GM23248 (cell line): ENCODE data around the gene SPTBN4. TPM values are rescaled to one million over a fixed set of nuclear protein-coding genes. Genes with fewer than 3 reads are reported as not detected.

Experiments used
- DNase-seq: peaks from one replicate; pipeline ENCODE4 v3.0.0-alpha.2; 2015
- H2AFZ ChIP-seq: fragments of 200-600 bp; sonication (generic); 2 replicates; pipeline ENCODE4 v1.6.1; 2016; ENCODE audit warnings: antibody characterized with exemption
- H3F3A ChIP-seq: fragments of 200-600 bp; sonication (generic); 2 replicates; pipeline ENCODE4 v1.6.1; 2016; ENCODE audit warnings: mild to moderate bottlenecking, antibody characterized with exemption, mixed run types; ENCODE audit not compliant: insufficient read depth
- H3K27ac ChIP-seq: fragments of 200-600 bp; sonication (generic); 2 replicates; pipeline ENCODE4 v1.5.1; 2016; ENCODE audit warnings: mild to moderate bottlenecking
- H3K27me3 ChIP-seq: fragments of 200-600 bp; sonication (generic); replicated peaks from 2 replicates; pipeline ENCODE4 v1.6.1; 2016; ENCODE audit warnings: mild to moderate bottlenecking; ENCODE audit not compliant: insufficient read depth
- H3K36me3 ChIP-seq: fragments of 200-600 bp; sonication (generic); 2 replicates; pipeline ENCODE4 v1.6.1; 2016; ENCODE audit warnings: low read depth, mild to moderate bottlenecking
- H3K4me1 ChIP-seq: fragments of 200-600 bp; sonication (generic); 2 replicates; pipeline ENCODE4 v1.6.1; 2016; ENCODE audit warnings: mild to moderate bottlenecking; ENCODE audit not compliant: insufficient read depth
- H3K4me2 ChIP-seq: fragments of 200-600 bp; sonication (generic); one replicate; pipeline ENCODE4 v1.6.1; 2016; ENCODE audit warnings: mild to moderate bottlenecking; ENCODE audit not compliant: unreplicated experiment
- H3K4me3 ChIP-seq: fragments of 200-600 bp; sonication (generic); 2 replicates; pipeline ENCODE4 v1.5.1; 2016; ENCODE audit warnings: mild to moderate bottlenecking
- H3K79me2 ChIP-seq: fragments of 200-600 bp; sonication (generic); 2 replicates; pipeline ENCODE4 v1.6.1; 2016; ENCODE audit warnings: mild to moderate bottlenecking; ENCODE audit not compliant: insufficient read depth
- H3K9ac ChIP-seq: fragments of 200-600 bp; sonication (generic); 2 replicates; pipeline ENCODE4 v1.6.1; 2016; ENCODE audit warnings: mild to moderate bottlenecking
- H3K9me2 ChIP-seq: fragments of 200-600 bp; sonication (generic); 2 replicates; pipeline ENCODE4 v1.6.1; 2016; ENCODE audit warnings: mixed run types, mild to moderate bottlenecking, moderate library complexity; ENCODE audit not compliant: insufficient read depth
- H3K9me3 ChIP-seq: fragments of 200-600 bp; sonication (generic); one replicate; pipeline ENCODE4 v1.6.1; 2017; ENCODE audit warnings: low read depth
- H4K20me1 ChIP-seq: fragments of 200-600 bp; sonication (generic); 2 replicates; pipeline ENCODE4 v1.6.0; 2016; ENCODE audit not compliant: insufficient read depth
- EZH2 ChIP-seq: fragments of 200-600 bp; sonication (generic); IDR thresholded peaks from 2 replicates; pipeline ENCODE4 v1.6.1; 2018; ENCODE audit warnings: antibody characterized with exemption, mild to moderate bottlenecking; ENCODE audit not compliant: insufficient read depth, poor library complexity, severe bottlenecking
- EZH2phosphoT487 ChIP-seq: fragments of 200-600 bp; sonication (generic); IDR thresholded peaks from 2 replicates; pipeline ENCODE4 v1.6.1; 2018; ENCODE audit warnings: antibody characterized with exemption, moderate library complexity, mild to moderate bottlenecking, low read depth; ENCODE audit not compliant: insufficient read depth
- WGBS, 2 experiments: methylation state at CpG; one replicate each; pipeline ENCODE4 v1.1.6; 2015 to 2017; ENCODE audit warnings: low lambda C conversion rate in 2 of 2, low coverage in 1 of 2; ENCODE audit errors: missing lambda C conversion rate in 2 of 2; 5-methylcytosine and 5-hydroxymethylcytosine counted together
- in situ Hi-C: fragments of 300-500 bp; cut with MboI; formaldehyde crosslinking; loops from 2 replicates; pipeline ENCODE4 v1.15.0; 2020
- polyA plus RNA-seq: library from polyadenylated mRNA; unstranded; fragments of >200 nt; fragmentation: Nextera tagmentation; extraction: Ambion mirVana; gene quantifications from 2 replicates; pipeline ENCODE4 v1.2.1, GENCODE V29; 2016
- total RNA-seq: library from RNA; depleted of rRNA; stranded (reverse); fragments of >200 nt; shearing (Covaris generic); gene quantifications from 2 replicates; pipeline ENCODE4 v1.2.3, GENCODE V29; 2014

Gene SPTBN4
- total and polyA plus RNA-seq, 2 experiments from 2014 or later: 0.69 to 2.1 TPM

DNA sequence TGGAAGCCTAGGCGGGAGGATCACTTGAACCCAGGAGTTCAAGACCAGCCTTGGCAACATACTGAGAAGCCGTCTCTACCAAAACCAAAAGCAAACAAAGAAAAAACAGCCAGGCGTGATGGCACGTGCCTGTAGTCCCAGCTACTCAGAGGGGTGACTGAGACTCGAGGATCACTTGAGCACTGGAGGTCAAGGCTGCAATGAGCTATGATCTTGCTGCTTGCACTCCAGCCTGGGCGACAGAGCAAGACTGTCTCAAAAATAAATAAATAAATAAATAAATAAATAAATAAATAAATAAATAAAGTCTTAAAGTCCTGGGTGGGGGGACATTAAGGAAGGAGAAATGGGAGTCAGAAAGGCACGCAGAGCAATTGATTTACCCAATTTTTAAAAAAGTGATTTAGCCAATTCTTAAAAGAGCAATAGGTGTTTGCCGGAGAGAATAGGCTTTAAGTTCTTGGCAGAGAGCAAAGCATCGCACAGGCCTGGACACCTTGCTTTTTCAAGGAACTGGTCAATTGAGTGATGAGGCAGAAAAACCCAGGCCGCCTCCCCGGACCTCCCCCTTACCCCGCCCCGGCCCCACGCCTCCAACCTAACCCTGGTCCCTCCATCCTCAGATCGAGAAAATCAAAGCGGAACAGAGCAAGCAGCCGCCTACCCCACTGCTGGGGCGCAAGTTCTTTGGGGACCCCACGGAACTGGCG is 100.4 kb downstream of the SPTBN4 start:
- Histone ChIP-seq H3K36me3 (no peaks in the 10 kb centered on the region), H3F3A (0 out of 2 replicates have a peak, but pooled peaks cover 4% of the 10 kb centered on the region), H2AFZ (peak overlapping the region; percentile 78), H3K9me3 (no peaks in the 10 kb centered on the region), H3K4me2 (peak overlapping the region; percentile 79), H3K79me2 (no peaks in the 10 kb centered on the region), H3K27me3 (0 out of 2 replicates have a peak, but pooled peaks cover 3% of the 10 kb centered on the region), H3K9ac (peak overlapping the region; percentile 10; the same call in 1 of the 2 replicates), H3K27ac (no peak overlapping the region), H3K4me3 (peak overlapping the region; percentile 64), H3K9me2 (no peaks in the 10 kb centered on the region), H4K20me1 (no peaks in the 10 kb centered on the region), H3K4me1 (no peaks in the 10 kb centered on the region)
- TF ChIP-seq EZH2phosphoT487 (no peak), EZH2 (no peak)
- in situ Hi-C loops: no loop called here
- 24 to 32% methylated on average over 16 to 20 of the region's 20 CpGs for WGBS, 2 experiments
- peak; percentile 38 for DNase-seq

GRCh38 chr19:40567750-40568494 is 101.1 kb downstream of the SPTBN4 start:
- H3K27ac ChIP-seq: no peak overlapping the region
- no peaks in the 10 kb centered on the region for H3K9me3 ChIP-seq
- WGBS, 2 experiments: 16 to 17% methylated on average over 58 to 59 of the region's 70 CpGs
- H3K9me2 ChIP-seq: no peaks in the 10 kb centered on the region
- H3K9ac ChIP-seq: peak overlapping the region; percentile 10; the same call in 1 of the 2 replicates
- DNase-seq: peak; percentile 35
- TF ChIP-seq EZH2phosphoT487: no peak
- no peak for TF ChIP-seq EZH2
- H2AFZ ChIP-seq: peak overlapping the region; percentile 78
- H3K4me3 ChIP-seq: peak overlapping the region; percentile 64
- H3K4me1 ChIP-seq: no peaks in the 10 kb centered on the region
- 0 out of 2 replicates have a peak, but pooled peaks cover 4% of the 10 kb centered on the region for H3F3A ChIP-seq
- H3K4me2 ChIP-seq: peak overlapping the region; percentile 79
- H3K27me3 ChIP-seq: 0 out of 2 replicates have a peak, but pooled peaks cover 3% of the 10 kb centered on the region
- H4K20me1 ChIP-seq: no peaks in the 10 kb centered on the region
- H3K79me2 ChIP-seq: no peaks in the 10 kb centered on the region
- in situ Hi-C loops: no loop called here
- no peaks in the 10 kb centered on the region for H3K36me3 ChIP-seq

DNA sequence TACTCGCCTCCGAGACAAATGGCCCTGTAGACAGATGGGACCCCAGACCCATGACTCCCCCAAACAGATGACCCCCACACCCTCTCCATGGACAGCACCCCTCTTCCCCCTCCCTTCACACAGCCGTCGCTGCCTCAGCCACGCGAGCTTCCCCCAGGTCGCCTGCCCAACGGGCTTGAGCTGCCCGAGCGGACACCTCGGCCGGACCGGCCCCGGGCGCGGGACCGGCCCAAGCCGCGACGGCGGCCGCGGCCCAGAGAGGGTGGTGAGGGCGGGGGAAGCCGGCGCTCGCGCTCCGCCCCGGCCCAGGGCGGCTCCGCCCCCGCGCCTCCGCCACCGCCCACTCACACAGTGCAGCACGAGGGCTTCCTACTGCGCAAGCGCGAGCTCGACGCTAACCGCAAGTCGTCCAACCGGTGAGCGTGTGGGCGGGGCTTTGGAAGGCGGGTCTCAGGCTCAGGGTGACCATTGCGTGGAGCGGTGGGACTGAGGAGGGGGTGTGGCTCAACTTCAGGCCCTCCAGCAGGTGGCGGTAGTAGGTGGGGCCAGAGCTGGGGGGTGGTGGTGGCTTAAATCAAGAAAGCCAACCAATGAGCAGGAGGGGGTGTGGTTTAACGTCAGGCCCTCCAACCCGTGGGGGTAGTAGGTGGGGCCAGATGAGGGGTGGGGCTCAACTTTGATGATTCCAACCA is 103.7 kb downstream of the SPTBN4 start:
- Histone ChIP-seq H3K9me3 (no peaks in the 10 kb centered on the region), H2AFZ (peak overlapping the region; percentile 80), H4K20me1 (no peaks in the 10 kb centered on the region), H3K4me1 (no peaks in the 10 kb centered on the region), H3K36me3 (no peaks in the 10 kb centered on the region), H3K9ac (peak overlapping the region; percentile 91), H3K4me2 (peak overlapping the region; percentile 79), H3F3A (0 out of 2 replicates have a peak, but pooled peaks cover 4% of the 10 kb centered on the region), H3K4me3 (peak overlapping the region; percentile 72), H3K79me2 (no peaks in the 10 kb centered on the region), H3K27ac (peak overlapping the region; percentile 92), H3K9me2 (no peaks in the 10 kb centered on the region), H3K27me3 (0 out of 2 replicates have a peak, but pooled peaks cover 3% of the 10 kb centered on the region)
- TF ChIP-seq EZH2phosphoT487: no peak
- TF ChIP-seq EZH2: no peak
- DNase-seq: peak; percentile 100
- in situ Hi-C loops: no loop called here
- 1% methylated on average over 18 to 36 of the region's 53 CpGs for WGBS, 2 experiments

DNA sequence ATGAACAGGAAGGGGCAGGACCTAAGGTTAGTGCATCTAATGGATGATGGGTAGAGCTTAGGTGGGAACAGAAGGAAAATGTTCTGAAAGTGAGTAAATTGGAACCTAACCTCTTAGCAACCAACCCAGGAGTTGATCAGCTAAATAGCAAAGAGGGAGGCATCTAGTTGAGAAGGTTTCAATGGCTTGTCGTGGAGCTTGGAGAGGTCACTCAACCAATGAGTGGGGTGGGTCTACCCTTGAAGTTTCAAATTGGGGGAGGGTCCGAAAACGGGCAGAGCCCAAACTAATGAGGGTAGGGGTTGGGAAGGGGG is 104.2 kb downstream of the SPTBN4 start:
- Histone ChIP-seq H3K9ac (no peak overlapping the region), H3F3A (0 out of 2 replicates have a peak, but pooled peaks cover 4% of the 10 kb centered on the region), H3K27me3 (0 out of 2 replicates have a peak, but pooled peaks cover 3% of the 10 kb centered on the region), H4K20me1 (no peaks in the 10 kb centered on the region), H3K4me3 (no peak overlapping the region), H3K9me2 (no peaks in the 10 kb centered on the region), H3K4me1 (no peaks in the 10 kb centered on the region), H2AFZ (peak overlapping the region; percentile 48), H3K36me3 (no peaks in the 10 kb centered on the region), H3K79me2 (no peaks in the 10 kb centered on the region), H3K27ac (no peak overlapping the region), H3K4me2 (no peak overlapping the region), H3K9me3 (no peaks in the 10 kb centered on the region)
- no peak for TF ChIP-seq EZH2
- TF ChIP-seq EZH2phosphoT487: no peak
- DNase-seq: no peak
- WGBS, 2 experiments: 29% methylated on average over 3 of the region's 3 CpGs
- in situ Hi-C loops: no loop called here
